ENCODE data around the gene IST1.

DNA sequence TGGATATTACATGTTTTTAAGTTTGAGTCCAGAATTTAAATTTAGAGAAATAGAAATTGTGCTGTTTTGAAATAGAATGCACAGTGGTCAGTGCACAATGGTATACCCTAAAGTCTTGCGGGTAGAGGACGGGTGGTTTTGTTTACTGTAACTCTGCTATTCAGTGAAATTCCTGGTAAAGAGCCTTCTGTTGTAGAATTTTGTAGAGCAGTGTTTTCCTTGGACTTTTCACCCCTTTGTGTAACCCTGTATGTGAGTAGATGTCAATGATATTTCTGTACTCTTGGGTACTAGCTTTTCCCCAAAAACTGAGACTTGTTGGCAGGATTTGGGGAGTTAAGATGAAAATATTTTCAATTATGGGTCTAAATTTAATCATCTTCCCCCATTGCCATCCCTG is 19.5 kb downstream of the IST1 start:
- TF ChIP-seq FOXM1 (IDR thresholded peaks at IDR 0.05; ENCODE audit: low read depth, low read length) (no peak), PAX5 (IDR thresholded peaks at IDR 0.05; ENCODE audit: borderline replicate concordance, low read depth, low read length) (no peak), GATAD2B (conservative IDR thresholded peaks at IDR 0.05; ENCODE audit: low read depth) (no peak), TCF12 (IDR thresholded peaks at IDR 0.05; ENCODE audit: low read depth, low read length) (no peak), MXI1 (IDR thresholded peaks at IDR 0.05; ENCODE audit: low read depth, low read length) (no peak), POLR2A (IDR thresholded peaks at IDR 0.05; ENCODE audit: low read depth, low read length) (no peak), ZZZ3 (IDR thresholded peaks at IDR 0.05; ENCODE audit: control insufficient read depth, insufficient read length, low read depth) (no peak), MEF2A (IDR thresholded peaks at IDR 0.05; ENCODE audit: insufficient read depth, low read depth, low read length) (no peak), BRCA1 (IDR thresholded peaks at IDR 0.05; ENCODE audit: low read depth, low read length) (no peak)
- TF ChIP-seq, protein P1, sequence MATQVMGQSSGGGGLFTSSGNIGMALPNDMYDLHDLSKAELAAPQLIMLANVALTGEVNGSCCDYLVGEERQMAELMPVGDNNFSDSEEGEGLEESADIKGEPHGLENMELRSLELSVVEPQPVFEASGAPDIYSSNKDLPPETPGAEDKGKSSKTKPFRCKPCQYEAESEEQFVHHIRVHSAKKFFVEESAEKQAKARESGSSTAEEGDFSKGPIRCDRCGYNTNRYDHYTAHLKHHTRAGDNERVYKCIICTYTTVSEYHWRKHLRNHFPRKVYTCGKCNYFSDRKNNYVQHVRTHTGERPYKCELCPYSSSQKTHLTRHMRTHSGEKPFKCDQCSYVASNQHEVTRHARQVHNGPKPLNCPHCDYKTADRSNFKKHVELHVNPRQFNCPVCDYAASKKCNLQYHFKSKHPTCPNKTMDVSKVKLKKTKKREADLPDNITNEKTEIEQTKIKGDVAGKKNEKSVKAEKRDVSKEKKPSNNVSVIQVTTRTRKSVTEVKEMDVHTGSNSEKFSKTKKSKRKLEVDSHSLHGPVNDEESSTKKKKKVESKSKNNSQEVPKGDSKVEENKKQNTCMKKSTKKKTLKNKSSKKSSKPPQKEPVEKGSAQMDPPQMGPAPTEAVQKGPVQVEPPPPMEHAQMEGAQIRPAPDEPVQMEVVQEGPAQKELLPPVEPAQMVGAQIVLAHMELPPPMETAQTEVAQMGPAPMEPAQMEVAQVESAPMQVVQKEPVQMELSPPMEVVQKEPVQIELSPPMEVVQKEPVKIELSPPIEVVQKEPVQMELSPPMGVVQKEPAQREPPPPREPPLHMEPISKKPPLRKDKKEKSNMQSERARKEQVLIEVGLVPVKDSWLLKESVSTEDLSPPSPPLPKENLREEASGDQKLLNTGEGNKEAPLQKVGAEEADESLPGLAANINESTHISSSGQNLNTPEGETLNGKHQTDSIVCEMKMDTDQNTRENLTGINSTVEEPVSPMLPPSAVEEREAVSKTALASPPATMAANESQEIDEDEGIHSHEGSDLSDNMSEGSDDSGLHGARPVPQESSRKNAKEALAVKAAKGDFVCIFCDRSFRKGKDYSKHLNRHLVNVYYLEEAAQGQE (IDR thresholded peaks at IDR 0.05; ENCODE audit: low read depth, low read length) = no peak
- TF ChIP-seq, protein P2, sequence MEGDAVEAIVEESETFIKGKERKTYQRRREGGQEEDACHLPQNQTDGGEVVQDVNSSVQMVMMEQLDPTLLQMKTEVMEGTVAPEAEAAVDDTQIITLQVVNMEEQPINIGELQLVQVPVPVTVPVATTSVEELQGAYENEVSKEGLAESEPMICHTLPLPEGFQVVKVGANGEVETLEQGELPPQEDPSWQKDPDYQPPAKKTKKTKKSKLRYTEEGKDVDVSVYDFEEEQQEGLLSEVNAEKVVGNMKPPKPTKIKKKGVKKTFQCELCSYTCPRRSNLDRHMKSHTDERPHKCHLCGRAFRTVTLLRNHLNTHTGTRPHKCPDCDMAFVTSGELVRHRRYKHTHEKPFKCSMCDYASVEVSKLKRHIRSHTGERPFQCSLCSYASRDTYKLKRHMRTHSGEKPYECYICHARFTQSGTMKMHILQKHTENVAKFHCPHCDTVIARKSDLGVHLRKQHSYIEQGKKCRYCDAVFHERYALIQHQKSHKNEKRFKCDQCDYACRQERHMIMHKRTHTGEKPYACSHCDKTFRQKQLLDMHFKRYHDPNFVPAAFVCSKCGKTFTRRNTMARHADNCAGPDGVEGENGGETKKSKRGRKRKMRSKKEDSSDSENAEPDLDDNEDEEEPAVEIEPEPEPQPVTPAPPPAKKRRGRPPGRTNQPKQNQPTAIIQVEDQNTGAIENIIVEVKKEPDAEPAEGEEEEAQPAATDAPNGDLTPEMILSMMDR (IDR thresholded peaks at IDR 0.05 in 2 of 3, conservative IDR thresholded peaks at IDR 0.05 in 1 of 3; ENCODE audit: control insufficient read depth in 2 of 3, extremely low read depth in 1 of 3, insufficient read depth in 1 of 3, low read depth in 3 of 3, low read length in 3 of 3) = no peak
- TF ChIP-seq, protein P3, sequence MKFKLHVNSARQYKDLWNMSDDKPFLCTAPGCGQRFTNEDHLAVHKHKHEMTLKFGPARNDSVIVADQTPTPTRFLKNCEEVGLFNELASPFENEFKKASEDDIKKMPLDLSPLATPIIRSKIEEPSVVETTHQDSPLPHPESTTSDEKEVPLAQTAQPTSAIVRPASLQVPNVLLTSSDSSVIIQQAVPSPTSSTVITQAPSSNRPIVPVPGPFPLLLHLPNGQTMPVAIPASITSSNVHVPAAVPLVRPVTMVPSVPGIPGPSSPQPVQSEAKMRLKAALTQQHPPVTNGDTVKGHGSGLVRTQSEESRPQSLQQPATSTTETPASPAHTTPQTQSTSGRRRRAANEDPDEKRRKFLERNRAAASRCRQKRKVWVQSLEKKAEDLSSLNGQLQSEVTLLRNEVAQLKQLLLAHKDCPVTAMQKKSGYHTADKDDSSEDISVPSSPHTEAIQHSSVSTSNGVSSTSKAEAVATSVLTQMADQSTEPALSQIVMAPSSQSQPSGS (IDR thresholded peaks at IDR 0.05; ENCODE audit: low read length) = no peak
- TF ChIP-seq, protein P4, sequence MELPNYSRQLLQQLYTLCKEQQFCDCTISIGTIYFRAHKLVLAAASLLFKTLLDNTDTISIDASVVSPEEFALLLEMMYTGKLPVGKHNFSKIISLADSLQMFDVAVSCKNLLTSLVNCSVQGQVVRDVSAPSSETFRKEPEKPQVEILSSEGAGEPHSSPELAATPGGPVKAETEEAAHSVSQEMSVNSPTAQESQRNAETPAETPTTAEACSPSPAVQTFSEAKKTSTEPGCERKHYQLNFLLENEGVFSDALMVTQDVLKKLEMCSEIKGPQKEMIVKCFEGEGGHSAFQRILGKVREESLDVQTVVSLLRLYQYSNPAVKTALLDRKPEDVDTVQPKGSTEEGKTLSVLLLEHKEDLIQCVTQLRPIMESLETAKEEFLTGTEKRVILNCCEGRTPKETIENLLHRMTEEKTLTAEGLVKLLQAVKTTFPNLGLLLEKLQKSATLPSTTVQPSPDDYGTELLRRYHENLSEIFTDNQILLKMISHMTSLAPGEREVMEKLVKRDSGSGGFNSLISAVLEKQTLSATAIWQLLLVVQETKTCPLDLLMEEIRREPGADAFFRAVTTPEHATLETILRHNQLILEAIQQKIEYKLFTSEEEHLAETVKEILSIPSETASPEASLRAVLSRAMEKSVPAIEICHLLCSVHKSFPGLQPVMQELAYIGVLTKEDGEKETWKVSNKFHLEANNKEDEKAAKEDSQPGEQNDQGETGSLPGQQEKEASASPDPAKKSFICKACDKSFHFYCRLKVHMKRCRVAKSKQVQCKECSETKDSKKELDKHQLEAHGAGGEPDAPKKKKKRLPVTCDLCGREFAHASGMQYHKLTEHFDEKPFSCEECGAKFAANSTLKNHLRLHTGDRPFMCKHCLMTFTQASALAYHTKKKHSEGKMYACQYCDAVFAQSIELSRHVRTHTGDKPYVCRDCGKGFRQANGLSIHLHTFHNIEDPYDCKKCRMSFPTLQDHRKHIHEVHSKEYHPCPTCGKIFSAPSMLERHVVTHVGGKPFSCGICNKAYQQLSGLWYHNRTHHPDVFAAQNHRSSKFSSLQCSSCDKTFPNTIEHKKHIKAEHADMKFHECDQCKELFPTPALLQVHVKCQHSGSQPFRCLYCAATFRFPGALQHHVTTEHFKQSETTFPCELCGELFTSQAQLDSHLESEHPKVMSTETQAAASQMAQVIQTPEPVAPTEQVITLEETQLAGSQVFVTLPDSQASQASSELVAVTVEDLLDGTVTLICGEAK (IDR thresholded peaks at IDR 0.05; ENCODE audit: borderline replicate concordance) = no peak

Data from GM12878 (cell line).